HepG2 (cell line): ENCODE measurements around the gene SMARCB1. TPM values are rescaled to one million over a fixed set of nuclear protein-coding genes. Genes with fewer than 3 reads are reported as not detected.

Experiments
- AHDC1 ChIP-seq: sonication (generic); formaldehyde crosslinking; IDR thresholded peaks from 2 replicates; pipeline ENCODE4 v1.5.1; 2020; ENCODE audit warnings: mild to moderate bottlenecking, missing genetic modification reagents, borderline replicate concordance
- ATF5 ChIP-seq: sonication (generic); formaldehyde crosslinking; IDR thresholded peaks from 2 replicates; pipeline ENCODE4 v1.4.0; 2020; ENCODE audit warnings: mild to moderate bottlenecking, low read depth, missing genetic modification reagents
- DNMT1 ChIP-seq: sonication (generic); formaldehyde crosslinking; IDR thresholded peaks from 2 replicates; pipeline ENCODE4 v1.5.1; 2020; ENCODE audit warnings: mild to moderate bottlenecking, missing genetic modification reagents
- ELF4 ChIP-seq: sonication (generic); formaldehyde crosslinking; IDR thresholded peaks from 2 replicates; pipeline ENCODE4 v1.5.0; 2020; ENCODE audit warnings: missing genetic modification reagents, mild to moderate bottlenecking, moderate library complexity, borderline replicate concordance
- FOSL2 ChIP-seq: sonication (generic); formaldehyde crosslinking; IDR thresholded peaks from 2 replicates; pipeline ENCODE4 v1.4.0; 2020; ENCODE audit warnings: missing genetic modification reagents
- GATA4 ChIP-seq: sonication (generic); IDR thresholded peaks from 2 replicates; pipeline ENCODE4 v1.6.1; 2016; ENCODE audit warnings: antibody characterized with exemption, low read depth, borderline replicate concordance
- HCFC1 ChIP-seq: fragments of 150-350 bp; IDR thresholded peaks from 2 replicates; pipeline ENCODE4 v1.6.1; 2014; ENCODE audit warnings: low read depth, low read length
- MIXL1 ChIP-seq: IDR thresholded peaks from 2 replicates; pipeline ENCODE4 v1.6.1; 2016
- MNT ChIP-seq: fragments of 450-650 bp; IDR thresholded peaks from 2 replicates; pipeline ENCODE4 v1.6.1; 2016
- NCOA2 ChIP-seq: sonication (generic); formaldehyde crosslinking; IDR thresholded peaks from 2 replicates; pipeline ENCODE4 v1.8.0; 2022; ENCODE audit warnings: inconsistent platforms
- RNF2 ChIP-seq: fragments of 450-650 bp; conservative IDR thresholded peaks from 2 replicates; pipeline ENCODE4 v1.6.1; 2016; ENCODE audit warnings: low read depth
- SOX6 ChIP-seq, 2 experiments: fragments of 450-650 bp in 1 of 2; sonication (generic) in 1 of 2; formaldehyde crosslinking in 1 of 2; IDR thresholded peaks; 2 replicates each; pipeline versions ENCODE4 v1.4.0 to v1.6.1; 2017 to 2020; ENCODE audit warnings: antibody characterized with exemption in 1 of 2, mild to moderate bottlenecking in 1 of 2, missing genetic modification reagents in 1 of 2
- SP4 ChIP-seq: sonication (generic); formaldehyde crosslinking; IDR thresholded peaks from 2 replicates; pipeline ENCODE4 v1.8.1; 2023; ENCODE audit warnings: mild to moderate bottlenecking, missing genetic modification reagents
- THAP8 ChIP-seq: sonication (generic); formaldehyde crosslinking; IDR thresholded peaks from 2 replicates; pipeline ENCODE4 v1.5.1; 2020; ENCODE audit warnings: missing genetic modification reagents, mild to moderate bottlenecking, borderline replicate concordance
- ZBTB26 ChIP-seq: IDR thresholded peaks from 2 replicates; pipeline ENCODE4 v1.6.1; 2016; ENCODE audit warnings: missing compliant biosample characterization, missing genetic modification reagents, borderline replicate concordance
- ZBTB39 ChIP-seq: sonication (generic); formaldehyde crosslinking; IDR thresholded peaks from 2 replicates; pipeline ENCODE4 v1.5.0; 2020; ENCODE audit warnings: missing genetic modification reagents
- ZBTB7A ChIP-seq: sonication (generic); formaldehyde crosslinking; IDR thresholded peaks from 2 replicates; pipeline ENCODE4 v1.8.0; 2022; ENCODE audit warnings: mild to moderate bottlenecking, missing genetic modification reagents
- polyA plus RNA-seq, 8 experiments: library from polyadenylated mRNA; depleted of rRNA in 3 of 8; stranded (reverse) in 7 of 8; unstranded in 1 of 8; fragments of >200 nt; fragmentation: Illumina TruSeq in 4 of 8; extraction: Trizol in 4 of 8; gene quantifications; 2 replicates each; pipeline versions ENCODE4 v1.2.1 to v1.2.3, GENCODE V29; 2011 to 2016; ENCODE audit warnings: low read depth in 4 of 8, missing spikeins in 1 of 8, mixed read lengths in 1 of 8; ENCODE audit not compliant: insufficient read depth in 1 of 8
- total RNA-seq, 5 experiments: library from RNA; depleted of rRNA; stranded (reverse); fragments of >200 nt; fragmentation: Illumina TruSeq; extraction: Trizol; gene quantifications; 2 replicates each; pipeline ENCODE4 v1.2.3, GENCODE V29; 2016; ENCODE audit warnings: low read depth in 1 of 5

Gene SMARCB1
- total and polyA plus RNA-seq, 2 of the 13 experiments (the other 11 are each of a cell fraction or from before 2014, with no cell fraction given), result 74.0 to 166 TPM

GRCh38 chr22:23750714-23751440 lies 35.9 kb upstream of the SMARCB1 start, which contains the start of gene ZNF70 (continued):
- TF ChIP-seq AHDC1 (CRISPR knock-in tag) (no peak), MNT (no peak), MIXL1 (CRISPR knock-in tag) (no peak), NCOA2 (CRISPR knock-in tag) (no peak), ELF4 (CRISPR knock-in tag) (no peak), ZBTB7A (peak; percentile 23; the same call in 1 of the 2 replicates), HCFC1 (peak; percentile 47; the same call in 1 of the 2 replicates), THAP8 (no peak), SP4 (CRISPR knock-in tag) (peak; percentile 76; the same call in 1 of the 2 replicates), ZBTB39 (CRISPR knock-in tag) (no peak), GATA4 (no peak), ZBTB26 (CRISPR knock-in tag) (no peak), SOX6 (IDR thresholded peaks at IDR 0.05) (no peak), SOX6 (CRISPR knock-in tag; IDR thresholded peaks at IDR 0.05) (0 out of 2 replicates have a peak, but pooled peaks have one; percentile 16), FOSL2 (CRISPR knock-in tag) (no peak), RNF2 (peak; percentile 70; the same call in 1 of the 2 replicates), ATF5 (CRISPR knock-in tag) (no peak), DNMT1 (CRISPR knock-in tag) (no peak)
